ENCODE results near the gene LRRK1.

Gene LRRK1

DNA sequence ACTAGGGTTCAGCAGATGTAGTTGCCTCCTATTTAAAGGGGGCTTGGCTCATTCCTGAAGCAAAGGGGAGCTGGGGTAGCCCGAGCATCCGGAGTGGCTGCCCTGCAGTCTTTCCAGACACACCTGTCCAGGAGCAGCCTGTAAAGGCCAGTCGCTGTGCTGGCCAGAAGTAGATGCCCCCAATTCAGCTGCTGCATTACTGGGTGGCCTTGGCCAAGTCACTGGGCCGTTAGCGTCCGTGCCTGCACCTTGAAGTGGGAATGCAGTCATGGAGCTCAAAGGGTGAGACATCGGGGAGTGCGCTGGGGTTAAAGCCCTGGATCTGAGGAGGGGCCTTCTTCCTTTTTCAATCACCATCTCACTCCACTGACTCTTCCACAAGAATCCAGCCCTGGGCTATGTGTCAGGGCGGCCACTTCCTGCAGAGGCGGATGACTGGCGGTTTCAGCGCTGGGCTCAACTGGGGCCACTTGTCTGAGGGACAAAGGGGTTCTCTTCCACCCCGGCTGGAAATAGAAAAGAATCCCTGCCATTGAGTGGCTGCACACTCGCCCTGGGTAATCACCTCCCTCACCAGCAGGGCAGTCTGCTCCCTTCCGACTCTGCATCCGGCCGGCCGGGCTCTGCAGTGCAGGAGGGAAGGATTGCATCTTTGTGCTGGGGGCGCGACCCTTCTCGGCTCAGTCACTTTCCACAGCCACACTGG lies 27.7 kb upstream of the LRRK1 start:
- H3K9me3 ChIP-seq (ENCODE audit: control extremely low read depth in 1 of 5, control insufficient read depth in 4 of 5, insufficient read depth in 2 of 5, low read depth in 1 of 5, low read length in 4 of 5) = no peaks in the 10 kb centered on the region
- H3K36me3 ChIP-seq (ENCODE audit: control insufficient read depth in 4 of 4, insufficient read depth in 4 of 4, low read length in 3 of 4) = no peaks in the 10 kb centered on the region
- DNase-seq = no peak
- ChIA-PET POLR2A (no interaction called here), CTCF (interaction anchor here (0.8 to 2.1 kb wide), 3 partner anchors 12 to 20 kb away, joined by 4 to 6 read pairs (median 4); partner anchors contain the start of gene ALDH1A3)
- peaks cover 0 to 71% (median 23%) of the 10 kb centered on the region in 5 experiments for H3K27me3 ChIP-seq (replicated peaks in 2 of 5; ENCODE audit: control insufficient read depth in 4 of 5, insufficient read depth in 5 of 5, low read length in 4 of 5)
- WGBS (ENCODE audit: insufficient coverage) = 47% methylated on average over 17 of the region's 21 CpGs
- H3K4me3 ChIP-seq (ENCODE audit: control insufficient read depth in 1 of 7, extremely low read depth in 1 of 7, insufficient read depth in 4 of 7, low read depth in 2 of 7, low read length in 6 of 7) = no peak overlapping the region
- H3K27ac ChIP-seq (ENCODE audit: insufficient read depth in 1 of 2, low read depth in 1 of 2, low read length in 2 of 2, poor library complexity in 1 of 2, severe bottlenecking in 2 of 2) = no peak overlapping the region
- peaks cover 0 to 14% (median 4%) of the 10 kb centered on the region in 4 experiments for H3K4me1 ChIP-seq (ENCODE audit: control extremely low read depth in 1 of 4, control insufficient read depth in 4 of 4, insufficient read depth in 4 of 4, low read length in 3 of 4)

DNA sequence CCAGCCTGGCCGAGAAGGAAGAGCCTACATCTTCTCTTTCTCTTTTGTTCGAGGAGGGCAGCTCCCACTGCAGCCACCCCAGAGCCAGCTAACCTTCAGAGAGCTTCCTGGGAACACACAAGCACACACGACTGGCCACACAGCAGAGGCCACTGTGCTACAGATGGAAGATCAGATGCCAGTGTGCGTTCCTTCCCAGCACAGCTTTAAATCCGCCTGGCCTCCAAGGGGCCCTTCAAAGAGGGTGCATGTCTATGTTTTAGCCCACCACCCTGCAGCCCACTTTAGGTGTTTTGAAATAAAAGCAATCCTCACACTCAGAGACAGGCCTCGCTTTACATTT lies 27.2 kb upstream of the LRRK1 start:
- no peak overlapping the region for H3K27ac ChIP-seq (ENCODE audit: insufficient read depth in 1 of 2, low read depth in 1 of 2, low read length in 2 of 2, poor library complexity in 1 of 2, severe bottlenecking in 2 of 2)
- CTCF ChIA-PET = interaction anchor here (0.8 to 2.1 kb wide), 3 partner anchors 12 to 20 kb away, joined by 4 to 6 read pairs (median 4); partner anchors contain the start of gene ALDH1A3
- peaks cover 0 to 14% (median 4%) of the 10 kb centered on the region in 4 experiments for H3K4me1 ChIP-seq (ENCODE audit: control extremely low read depth in 1 of 4, control insufficient read depth in 4 of 4, insufficient read depth in 4 of 4, low read length in 3 of 4)
- no peaks in the 10 kb centered on the region for H3K9me3 ChIP-seq (ENCODE audit: control extremely low read depth in 1 of 5, control insufficient read depth in 4 of 5, insufficient read depth in 2 of 5, low read depth in 1 of 5, low read length in 4 of 5)
- DNase-seq = no peak
- no peaks in the 10 kb centered on the region for H3K36me3 ChIP-seq (ENCODE audit: control insufficient read depth in 4 of 4, insufficient read depth in 4 of 4, low read length in 3 of 4)
- WGBS (ENCODE audit: insufficient coverage) = 71% methylated on average over 6 of the region's 6 CpGs
- peaks cover 0 to 67% (median 20%) of the 10 kb centered on the region in 5 experiments for H3K27me3 ChIP-seq (replicated peaks in 2 of 5; ENCODE audit: control insufficient read depth in 4 of 5, insufficient read depth in 5 of 5, low read length in 4 of 5)
- no peak overlapping the region for H3K4me3 ChIP-seq (ENCODE audit: control insufficient read depth in 1 of 7, extremely low read depth in 1 of 7, insufficient read depth in 4 of 7, low read depth in 2 of 7, low read length in 6 of 7)
- POLR2A ChIA-PET = no interaction called here

GRCh38 chr15:100893261-100893963 lies 25.7 kb upstream of the LRRK1 start:
- CTCF ChIA-PET = interaction anchor here (1.4 to 2.1 kb wide), 2 partner anchors 12 to 14 kb away, joined by 3 to 6 read pairs; partner anchors contain the start of gene ALDH1A3
- POLR2A ChIA-PET = no interaction called here
- no peaks in the 10 kb centered on the region for H3K36me3 ChIP-seq (ENCODE audit: control insufficient read depth in 4 of 4, insufficient read depth in 4 of 4, low read length in 3 of 4)
- H3K4me1 ChIP-seq (ENCODE audit: control extremely low read depth in 1 of 4, control insufficient read depth in 4 of 4, insufficient read depth in 4 of 4, low read length in 3 of 4) = peaks cover 0 to 14% (median 4%) of the 10 kb centered on the region in 4 experiments
- no peak overlapping the region for H3K27ac ChIP-seq (ENCODE audit: insufficient read depth in 1 of 2, low read depth in 1 of 2, low read length in 2 of 2, poor library complexity in 1 of 2, severe bottlenecking in 2 of 2)
- DNase-seq = no peak
- WGBS (ENCODE audit: insufficient coverage) = 86% methylated on average over 6 of the region's 6 CpGs
- H3K9me3 ChIP-seq (ENCODE audit: control extremely low read depth in 1 of 5, control insufficient read depth in 4 of 5, insufficient read depth in 2 of 5, low read depth in 1 of 5, low read length in 4 of 5) = no peaks in the 10 kb centered on the region
- H3K27me3 ChIP-seq (replicated peaks in 2 of 5; ENCODE audit: control insufficient read depth in 4 of 5, insufficient read depth in 5 of 5, low read length in 4 of 5) = peaks cover 0 to 56% (median 20%) of the 10 kb centered on the region in 5 experiments
- H3K4me3 ChIP-seq (ENCODE audit: control insufficient read depth in 1 of 7, extremely low read depth in 1 of 7, insufficient read depth in 4 of 7, low read depth in 2 of 7, low read length in 6 of 7) = no peak overlapping the region

DNA sequence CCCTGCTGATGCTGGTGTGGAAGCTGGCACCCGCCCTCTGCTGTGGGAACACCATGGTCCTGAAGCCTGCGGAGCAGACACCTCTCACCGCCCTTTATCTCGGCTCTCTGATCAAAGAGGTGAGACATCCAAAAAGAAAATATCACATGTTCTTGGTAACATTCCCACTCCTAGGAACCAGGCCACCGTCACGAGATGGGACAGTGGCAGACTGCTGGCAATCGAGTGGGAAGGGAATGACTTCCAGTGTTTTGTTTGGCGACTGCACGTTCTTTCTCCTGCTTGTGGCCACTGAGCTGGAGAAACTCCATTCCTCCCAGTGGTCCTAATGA lies 25.2 kb upstream of the LRRK1 start:
- CTCF ChIA-PET = interaction anchor here (1.4 kb wide), 1 partner anchor 12 kb away, joined by 3 read pairs; no protein-coding TSS in a partner anchor
- DNase-seq = no peak
- 89% methylated on average over 5 of the region's 9 CpGs for WGBS (ENCODE audit: insufficient coverage)

DNA sequence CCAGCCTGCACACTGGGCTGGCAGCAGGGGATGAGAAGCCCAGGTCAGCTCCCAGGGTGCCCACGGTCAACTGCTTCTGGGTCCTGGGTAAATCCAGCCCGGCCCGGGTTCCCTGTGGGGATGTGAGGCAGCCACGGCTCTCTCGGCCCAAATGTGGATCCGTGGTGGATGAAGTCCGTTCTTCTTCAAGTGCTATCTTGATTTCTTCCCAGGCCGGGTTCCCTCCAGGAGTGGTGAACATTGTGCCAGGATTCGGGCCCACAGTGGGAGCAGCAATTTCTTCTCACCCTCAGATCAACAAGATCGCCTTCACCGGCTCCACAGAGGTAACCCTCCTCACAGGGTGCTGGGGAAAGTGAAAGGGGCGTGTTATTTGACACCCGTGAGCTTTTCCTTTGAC lies 23.4 kb upstream of the LRRK1 start:
- no peak overlapping the region for H3K27ac ChIP-seq (ENCODE audit: insufficient read depth in 1 of 2, low read depth in 1 of 2, low read length in 2 of 2, poor library complexity in 1 of 2, severe bottlenecking in 2 of 2)
- CTCF ChIA-PET = interaction anchor here (0.7 kb wide), 1 partner anchor 13 kb away, joined by 3 read pairs; no protein-coding TSS in a partner anchor
- H3K4me3 ChIP-seq (ENCODE audit: control insufficient read depth in 1 of 7, extremely low read depth in 1 of 7, insufficient read depth in 4 of 7, low read depth in 2 of 7, low read length in 6 of 7) = no peak overlapping the region
- H3K4me1 ChIP-seq (ENCODE audit: control extremely low read depth in 1 of 4, control insufficient read depth in 4 of 4, insufficient read depth in 4 of 4, low read length in 3 of 4) = peaks cover 0 to 9% (median 4%) of the 10 kb centered on the region in 4 experiments
- WGBS (ENCODE audit: insufficient coverage) = 98% methylated on average over 9 of the region's 13 CpGs
- H3K9me3 ChIP-seq (ENCODE audit: control extremely low read depth in 1 of 5, control insufficient read depth in 4 of 5, insufficient read depth in 2 of 5, low read depth in 1 of 5, low read length in 4 of 5) = no peaks in the 10 kb centered on the region
- H3K36me3 ChIP-seq (ENCODE audit: control insufficient read depth in 4 of 4, insufficient read depth in 4 of 4, low read length in 3 of 4) = no peaks in the 10 kb centered on the region
- peaks cover 0 to 33% (median 10%) of the 10 kb centered on the region in 5 experiments for H3K27me3 ChIP-seq (replicated peaks in 2 of 5; ENCODE audit: control insufficient read depth in 4 of 5, insufficient read depth in 5 of 5, low read length in 4 of 5)
- DNase-seq = no peak
- POLR2A ChIA-PET = no interaction called here

More for the DNA sequence above, 25.2 kb upstream of the LRRK1 start:
- no peaks in the 10 kb centered on the region for H3K36me3 ChIP-seq (ENCODE audit: control insufficient read depth in 4 of 4, insufficient read depth in 4 of 4, low read length in 3 of 4)
- no peaks in the 10 kb centered on the region for H3K9me3 ChIP-seq (ENCODE audit: control extremely low read depth in 1 of 5, control insufficient read depth in 4 of 5, insufficient read depth in 2 of 5, low read depth in 1 of 5, low read length in 4 of 5)
- H3K4me1 ChIP-seq (ENCODE audit: control extremely low read depth in 1 of 4, control insufficient read depth in 4 of 4, insufficient read depth in 4 of 4, low read length in 3 of 4) = peaks cover 0 to 14% (median 4%) of the 10 kb centered on the region in 4 experiments
- peaks cover 0 to 51% (median 19%) of the 10 kb centered on the region in 5 experiments for H3K27me3 ChIP-seq (replicated peaks in 2 of 5; ENCODE audit: control insufficient read depth in 4 of 5, insufficient read depth in 5 of 5, low read length in 4 of 5)
- POLR2A ChIA-PET = no interaction called here
- H3K27ac ChIP-seq (ENCODE audit: insufficient read depth in 1 of 2, low read depth in 1 of 2, low read length in 2 of 2, poor library complexity in 1 of 2, severe bottlenecking in 2 of 2) = no peak overlapping the region
- H3K4me3 ChIP-seq (ENCODE audit: control insufficient read depth in 1 of 7, extremely low read depth in 1 of 7, insufficient read depth in 4 of 7, low read depth in 2 of 7, low read length in 6 of 7) = no peak overlapping the region

DNA sequence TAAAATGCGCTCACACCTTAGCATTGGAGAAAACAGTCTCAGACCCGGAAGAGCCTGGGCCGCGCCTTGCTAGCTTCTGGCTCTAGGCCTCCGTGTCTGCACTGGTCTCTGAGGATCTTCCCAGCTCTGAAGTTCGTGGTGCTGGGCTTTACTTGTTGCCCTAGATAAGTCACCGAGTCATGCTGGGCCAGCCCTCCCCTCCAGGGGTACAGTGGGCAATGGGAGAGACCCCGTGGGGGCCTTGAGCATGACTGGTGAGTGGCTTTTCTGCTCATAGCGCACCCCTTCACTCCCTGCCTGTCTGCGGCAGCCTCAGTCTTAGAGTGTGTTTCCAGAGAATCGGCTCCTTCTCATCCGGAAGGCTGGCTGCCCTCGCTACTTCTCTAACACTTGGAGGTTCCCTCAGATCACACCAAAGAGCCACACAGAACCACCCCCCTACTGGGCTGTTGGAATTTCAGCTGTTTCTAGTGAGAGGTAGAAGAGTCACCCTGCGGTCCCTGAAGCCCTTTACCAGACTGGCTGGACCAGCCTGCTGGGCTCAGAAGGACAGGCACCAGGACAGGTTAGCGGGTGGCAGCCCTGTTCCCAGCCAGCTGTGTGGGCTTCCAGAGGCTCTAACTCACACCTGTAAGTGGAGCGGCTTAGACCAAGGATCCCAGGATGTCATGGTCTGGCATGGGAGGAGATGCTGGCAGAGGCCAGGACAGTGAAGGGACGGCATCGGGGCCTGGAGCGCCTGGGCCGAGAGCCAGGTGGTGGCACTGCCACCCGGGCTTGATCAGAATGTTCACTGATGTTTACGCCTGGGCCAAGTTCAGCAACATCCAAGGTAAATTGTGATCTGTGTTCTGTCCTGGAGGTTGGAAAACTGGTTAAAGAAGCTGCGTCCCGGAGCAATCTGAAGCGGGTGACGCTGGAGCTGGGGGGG lies 21.7 kb upstream of the LRRK1 start:
- WGBS (ENCODE audit: insufficient coverage) = 94% methylated on average over 21 of the region's 26 CpGs
- no peak overlapping the region for H3K27ac ChIP-seq (ENCODE audit: insufficient read depth in 1 of 2, low read depth in 1 of 2, low read length in 2 of 2, poor library complexity in 1 of 2, severe bottlenecking in 2 of 2)
- peaks cover 0 to 7% (median 4%) of the 10 kb centered on the region in 4 experiments for H3K4me1 ChIP-seq (ENCODE audit: control extremely low read depth in 1 of 4, control insufficient read depth in 4 of 4, insufficient read depth in 4 of 4, low read length in 3 of 4)
- no peak for DNase-seq
- POLR2A ChIA-PET = no interaction called here
- H3K36me3 ChIP-seq (ENCODE audit: control insufficient read depth in 4 of 4, insufficient read depth in 4 of 4, low read length in 3 of 4) = no peaks in the 10 kb centered on the region
- no peaks in the 10 kb centered on the region for H3K9me3 ChIP-seq (ENCODE audit: control extremely low read depth in 1 of 5, control insufficient read depth in 4 of 5, insufficient read depth in 2 of 5, low read depth in 1 of 5, low read length in 4 of 5)
- CTCF ChIA-PET = no interaction called here
- H3K27me3 ChIP-seq (replicated peaks in 2 of 5; ENCODE audit: control insufficient read depth in 4 of 5, insufficient read depth in 5 of 5, low read length in 4 of 5) = peaks cover 0 to 16% (median 3%) of the 10 kb centered on the region in 5 experiments
- no peak overlapping the region for H3K4me3 ChIP-seq (ENCODE audit: control insufficient read depth in 1 of 7, extremely low read depth in 1 of 7, insufficient read depth in 4 of 7, low read depth in 2 of 7, low read length in 6 of 7)
